Islet of Langerhans (tissue), 1 donor: Measurements from ENCODE around the gene RHOC.
"Not testable (repeated sequence)": the region's sequence is repeated elsewhere in the genome, so short reads cannot be mapped to it uniquely, and the experiment has no call there.

Experiments
- FAIRE-seq: peaks from one replicate; lab custom pipeline; 2011; peaks lifted over from hg19 to GRCh38; lab: Jason Lieb, UNC

Gene RHOC

DNA sequence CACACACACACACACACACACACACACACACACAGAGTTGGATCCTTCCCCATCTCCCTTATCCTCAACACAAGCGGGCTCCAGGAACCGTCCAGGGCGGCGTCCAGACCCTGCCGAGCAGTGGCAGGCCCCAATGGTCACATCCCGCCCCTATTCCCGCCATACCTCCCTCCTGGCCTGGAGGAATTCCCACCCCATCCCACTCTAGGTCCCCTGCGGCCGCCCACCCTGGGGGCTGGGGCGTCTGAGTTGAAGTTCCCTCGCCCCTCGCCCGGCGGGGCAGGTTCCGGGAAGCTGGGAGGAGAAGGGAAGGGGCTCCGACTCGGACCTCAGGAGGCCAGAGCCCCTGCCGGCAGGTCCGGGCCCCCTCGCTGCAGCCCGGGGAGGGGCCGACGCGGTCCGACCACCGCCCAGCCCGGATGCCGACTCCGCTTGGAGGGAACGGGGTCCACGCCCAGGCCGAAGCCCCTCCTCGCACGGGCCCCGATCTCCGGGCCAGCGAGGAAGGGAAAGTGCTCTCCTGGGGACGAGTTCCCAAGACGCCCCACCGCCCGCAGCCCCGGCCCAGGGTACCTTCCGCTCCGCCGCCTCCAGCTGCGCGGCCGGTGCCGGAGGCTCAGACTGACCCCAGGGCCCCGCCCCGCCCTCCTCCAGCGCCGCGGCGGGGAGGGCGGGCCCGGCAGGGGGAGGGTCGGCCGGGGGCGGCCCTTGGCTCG lies at the start of gene RHOC:
Gene RHOC (minus strand): TSS at position 623 of the 716 bp plus-strand sequence. CDS start 3,328 bp downstream, outside the sequence.
- FAIRE-seq = no peak

DNA sequence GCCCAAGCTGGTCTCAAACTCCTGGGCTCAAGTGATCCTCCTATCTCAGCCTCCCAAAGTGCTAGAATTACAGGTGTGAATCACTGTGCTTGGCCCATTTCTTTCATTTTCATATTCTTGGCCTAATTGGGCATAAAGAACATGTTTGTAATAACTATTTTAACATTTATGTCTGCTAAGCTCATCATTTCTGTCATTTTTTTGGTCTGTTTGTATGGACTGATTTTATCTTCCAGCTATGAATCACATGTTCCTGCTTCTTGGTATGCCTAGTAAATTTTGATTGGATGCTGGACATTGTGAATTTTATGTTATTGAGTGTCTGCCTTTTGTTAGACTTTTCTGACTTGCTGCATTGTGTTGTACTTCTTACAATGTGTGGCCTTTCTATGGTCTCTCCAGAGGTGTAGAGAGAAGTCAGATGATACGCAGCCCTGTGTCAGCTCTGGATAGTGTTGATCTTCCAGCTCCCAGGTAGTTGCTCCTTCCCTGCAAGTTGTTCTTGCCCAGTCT lies 47.2 kb upstream of the RHOC start:
- FAIRE-seq = no peak

- FAIRE-seq = no peak
Measured at GRCh38 chr1:112748396-112748795, 41.5 kb upstream of the RHOC start.

- FAIRE-seq = no peak
Measured at GRCh38 chr1:112744009-112744578, 37.2 kb upstream of the RHOC start.

DNA sequence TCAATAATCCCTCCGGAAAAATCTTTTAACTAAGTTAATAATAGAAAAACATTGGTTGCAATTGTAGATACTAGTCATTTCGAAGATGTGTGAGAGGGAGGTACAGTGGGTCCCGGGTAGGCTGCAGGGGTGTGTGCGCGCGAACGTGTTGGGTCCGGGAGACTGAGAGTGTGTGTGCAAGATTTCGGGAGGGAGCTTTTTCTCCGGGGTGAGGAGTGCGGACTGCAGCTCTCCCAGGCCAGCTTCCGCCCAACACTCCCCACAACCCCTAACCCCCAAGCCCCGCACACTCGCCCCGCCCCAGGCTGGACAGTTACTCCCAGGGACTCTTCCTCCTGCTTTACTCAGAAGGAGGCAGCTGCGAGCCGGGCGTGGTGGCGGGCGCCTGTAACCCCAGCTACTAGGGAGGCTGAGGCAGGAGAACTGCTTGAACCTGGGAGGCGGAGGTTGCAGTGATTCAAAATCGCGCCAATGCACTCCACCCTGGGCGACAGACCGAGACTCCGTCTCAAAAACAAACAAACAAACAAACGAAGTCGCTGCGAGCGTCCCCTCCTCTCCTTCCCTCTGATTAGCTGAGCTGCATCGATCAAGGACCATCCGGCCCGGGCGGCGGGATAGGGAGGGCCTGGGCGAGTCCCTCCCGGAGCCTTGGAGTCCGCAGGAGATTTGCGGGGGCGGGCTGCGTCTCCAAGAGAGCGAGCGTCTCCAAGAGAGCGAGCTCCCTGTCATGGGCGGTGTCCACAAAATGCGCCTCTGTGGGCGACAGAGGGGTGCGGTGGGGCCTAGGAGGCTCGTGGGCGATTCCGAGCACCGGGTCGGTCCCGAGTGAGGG lies 36.5 kb upstream of the RHOC start:
- FAIRE-seq = no peak

DNA sequence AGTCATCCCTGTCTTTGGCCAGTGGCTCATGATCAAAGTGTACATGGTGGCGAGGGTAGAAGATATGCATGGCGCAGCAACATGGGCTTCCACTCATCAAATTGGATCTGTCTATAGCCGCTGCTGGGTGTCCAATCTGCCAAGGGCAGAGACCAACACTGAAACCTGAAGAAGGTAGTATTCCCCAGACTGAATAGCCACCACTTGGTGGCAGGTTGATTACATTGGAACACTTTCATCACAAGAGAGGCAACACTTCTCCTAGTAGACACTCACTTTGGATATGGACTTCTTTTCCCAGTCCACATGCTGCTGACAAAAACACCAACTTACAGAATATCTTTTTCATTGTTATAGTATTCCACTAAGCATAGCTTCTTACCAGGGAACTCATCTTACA lies 30.6 kb upstream of the RHOC start:
- FAIRE-seq = no peak

DNA sequence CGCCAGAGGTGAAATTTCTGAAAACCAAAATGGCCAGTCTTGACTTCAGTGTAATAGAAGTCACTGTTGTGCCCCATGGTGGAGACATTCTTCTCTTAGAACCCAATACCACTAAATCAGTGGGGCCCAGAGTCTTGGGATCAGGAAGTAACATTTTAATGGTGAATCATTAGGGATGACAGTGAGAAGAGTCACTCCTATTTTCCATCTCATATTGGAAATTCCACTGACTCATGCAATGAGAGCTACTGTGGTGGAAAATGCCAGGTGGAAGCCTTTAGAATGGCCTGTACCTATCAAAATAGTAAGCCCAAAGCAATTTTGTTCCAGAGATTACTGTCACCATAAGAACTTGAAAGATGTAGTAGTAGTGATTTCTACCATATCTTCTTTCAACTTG lies 28.8 kb upstream of the RHOC start:
- no peak for FAIRE-seq

DNA sequence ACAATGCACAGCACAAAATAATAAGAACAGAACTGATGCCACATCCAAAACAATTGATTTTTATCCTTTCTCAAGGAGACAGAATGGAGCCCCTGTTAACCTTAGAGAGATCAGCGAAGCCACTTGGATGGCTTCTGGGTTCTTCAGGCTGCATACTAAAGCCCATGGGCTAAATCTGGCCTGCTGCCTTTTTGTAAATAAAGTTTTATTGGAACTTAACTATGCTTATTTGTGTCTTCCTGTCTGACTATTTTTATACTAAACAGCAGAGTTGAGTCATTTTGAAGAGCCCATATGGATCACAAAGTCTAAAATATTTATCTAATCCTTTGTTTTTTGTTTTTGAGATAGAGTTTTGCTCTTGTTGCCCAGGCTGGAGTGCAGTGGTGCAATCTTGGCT lies 24.5 kb upstream of the RHOC start:
- no peak for FAIRE-seq

DNA sequence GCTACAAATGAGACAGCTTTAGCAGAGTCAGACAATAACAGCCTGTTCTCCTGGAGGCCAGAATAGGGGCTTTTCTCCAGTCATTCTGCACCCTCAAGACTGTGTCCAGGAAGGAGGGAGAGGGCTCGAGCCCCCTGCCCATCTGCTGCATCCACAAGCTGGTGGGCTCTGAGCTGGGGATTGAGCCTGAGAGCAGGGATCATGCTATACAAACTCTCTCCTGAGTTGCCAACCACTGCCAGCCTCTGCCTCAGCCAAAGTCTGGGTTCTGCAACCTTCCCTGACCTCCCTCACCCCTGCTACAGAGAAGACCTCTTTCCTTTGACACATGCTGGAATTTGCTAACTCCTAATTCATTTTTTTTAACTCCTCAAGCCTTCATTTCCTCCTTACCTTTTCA lies 23.0 kb upstream of the RHOC start:
- FAIRE-seq = no peak

- FAIRE-seq = not testable (repeated sequence)
Measured at GRCh38 chr1:112729011-112729410, 22.1 kb upstream of the RHOC start.

GRCh38 chr1:112728306-112728971 lies 21.5 kb upstream of the RHOC start:
- FAIRE-seq = not testable (repeated sequence)

DNA sequence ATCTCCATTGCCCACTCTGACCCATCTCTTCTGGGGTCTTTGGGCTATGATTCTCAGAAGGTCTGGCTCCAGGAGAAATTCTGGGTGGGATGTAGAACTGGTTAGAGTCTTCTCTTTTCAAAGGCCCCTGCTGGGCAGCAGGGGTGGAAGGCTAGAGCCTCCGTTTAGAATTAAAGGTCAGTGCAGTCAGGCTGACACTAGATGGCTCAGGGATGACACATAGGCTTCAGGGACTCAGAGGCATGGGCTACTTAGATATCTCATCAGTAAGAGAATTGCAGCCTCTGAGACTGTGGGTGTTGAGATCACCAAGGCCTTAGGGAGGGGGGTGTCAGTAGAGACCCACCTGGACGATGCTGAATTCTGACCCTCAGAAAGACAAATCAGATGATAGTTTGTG lies 20.8 kb upstream of the RHOC start:
- no peak for FAIRE-seq

DNA sequence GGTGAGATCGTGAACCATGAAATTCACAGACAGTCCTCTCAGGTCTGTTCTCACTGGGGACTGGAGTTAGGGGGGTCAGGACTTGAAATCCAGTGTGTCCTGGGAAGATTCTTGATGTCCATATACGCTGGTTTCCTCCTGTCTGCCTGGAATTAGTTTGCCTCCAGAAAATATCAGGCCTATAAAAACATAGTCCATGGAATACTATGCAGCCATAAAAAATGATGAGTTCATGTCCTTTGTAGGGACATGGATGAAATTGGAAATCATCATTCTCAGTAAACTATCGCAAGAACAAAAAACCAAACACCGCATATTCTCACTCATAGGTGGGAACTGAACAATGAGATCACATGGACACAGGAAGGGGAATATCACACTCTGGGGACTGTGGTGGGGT lies 17.3 kb upstream of the RHOC start:
- FAIRE-seq = not testable (repeated sequence)

DNA sequence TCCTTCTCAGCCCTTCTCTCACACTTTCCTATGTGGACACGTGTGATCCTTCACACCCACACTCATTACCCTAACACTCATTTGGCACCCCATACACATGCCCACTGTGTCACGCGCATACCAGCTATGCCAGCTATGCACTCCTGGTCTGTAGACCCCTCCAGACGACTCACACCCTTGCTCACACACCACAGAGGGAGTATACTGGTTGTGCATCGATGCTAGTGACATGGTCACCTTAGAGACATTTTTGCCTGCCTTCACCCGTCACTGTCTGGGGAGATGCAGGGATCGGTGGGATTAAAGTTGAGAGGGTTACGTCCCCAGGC lies 16.5 kb upstream of the RHOC start:
- FAIRE-seq = no peak

DNA sequence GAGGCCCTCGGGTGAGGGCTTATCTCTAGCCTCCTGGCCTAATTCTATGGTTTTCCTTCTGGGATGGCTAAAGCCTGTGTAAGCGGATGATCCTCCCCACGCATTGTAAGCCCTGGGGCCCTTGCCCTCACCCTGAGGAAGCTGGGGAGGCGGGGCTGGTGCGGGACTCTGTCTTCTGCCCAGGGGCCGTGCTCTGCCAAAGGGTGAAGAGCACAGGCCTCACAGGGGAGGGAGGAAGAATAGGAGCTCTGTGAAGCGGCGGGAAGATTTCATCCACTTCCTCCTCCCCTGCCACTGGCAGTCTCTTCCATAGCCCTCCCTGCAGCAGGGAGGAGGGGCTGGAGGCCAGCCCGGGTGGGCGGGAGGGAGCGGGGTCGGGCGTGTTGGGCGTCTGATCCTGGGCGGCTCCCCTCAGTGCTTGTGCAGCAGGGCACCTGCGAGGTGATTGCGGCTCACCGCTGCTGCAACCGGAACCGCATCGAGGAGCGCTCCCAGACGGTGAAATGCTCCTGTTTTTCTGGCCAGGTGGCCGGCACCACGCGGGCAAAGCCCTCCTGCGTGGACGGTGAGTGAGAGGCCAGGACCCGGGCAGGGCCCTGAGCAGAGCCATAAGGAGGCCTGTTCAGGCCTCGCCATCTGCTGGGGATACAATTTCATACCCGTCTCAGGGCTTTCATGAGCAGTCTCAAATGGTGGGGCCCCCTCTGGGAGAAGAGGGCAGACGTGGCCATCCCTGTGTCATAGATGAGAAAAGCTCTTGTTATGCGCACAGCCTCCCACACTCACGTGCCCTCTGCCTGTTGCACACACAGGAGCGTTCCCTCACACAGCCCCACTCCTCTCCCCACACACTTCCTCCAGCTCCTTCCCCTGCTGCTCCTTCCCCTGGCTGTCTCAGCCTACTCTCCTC lies 15.9 kb upstream of the RHOC start:
- FAIRE-seq = no peak

- no peak for FAIRE-seq
Measured at GRCh38 chr1:112721966-112722524, 15.1 kb upstream of the RHOC start.

GRCh38 chr1:112721294-112721693 lies 14.4 kb upstream of the RHOC start:
- not testable (repeated sequence) for FAIRE-seq

GRCh38 chr1:112720800-112721199 lies 13.9 kb upstream of the RHOC start:
- FAIRE-seq = no peak

GRCh38 chr1:112719706-112720105 lies 12.8 kb upstream of the RHOC start:
- FAIRE-seq = no peak

GRCh38 chr1:112718691-112719418 lies 11.9 kb upstream of the RHOC start:
- FAIRE-seq = no peak
